Gastrocnemius medialis (tissue), 4 donors: ENCODE results near the gene NOX5. TPM values are rescaled to one million over a fixed set of nuclear protein-coding genes. Genes with fewer than 3 reads are reported as not detected.
"Not testable (repeated sequence)": the region's sequence is repeated elsewhere in the genome, so short reads cannot be mapped to it uniquely, and the experiment has no call there.

Experiments
- ATAC-seq, 2 donors: fragments of 150-250 bp; one replicate each; pipeline ENCODE4 v1.9.1; 2016
- DNase-seq, 2 donors: peaks; one replicate each; pipeline ENCODE4 v3.0.0-alpha.2; 2019
- H3K27ac ChIP-seq, 4 donors: fragments of 200-600 bp; sonication (generic); 1 replicate in 1 of 4; 2 replicates in 3 of 4; pipeline ENCODE4 v1.5.1; 2016 to 2018; ENCODE audit warnings: mild to moderate bottlenecking in 2 of 4, moderate library complexity in 1 of 4
- H3K27me3 ChIP-seq, 3 donors: fragments of 200-600 bp; sonication (generic) in 2 of 3; 1 replicate in 1 of 3; 2 replicates in 2 of 3; pipeline versions ENCODE4 v1.5.1 to v1.6.0; 2016 to 2019; ENCODE audit warnings: mild to moderate bottlenecking in 1 of 3, moderate library complexity in 1 of 3
- H3K36me3 ChIP-seq, 2 donors: fragments of 200-600 bp; sonication (generic) in 1 of 2; one replicate each; pipeline ENCODE4 v1.5.1; 2017 to 2018
- H3K4me1 ChIP-seq, 2 donors: fragments of 200-600 bp; sonication (generic) in 1 of 2; one replicate each; pipeline ENCODE4 v1.5.1; 2016 to 2017; ENCODE audit warnings: mild to moderate bottlenecking in 2 of 2
- H3K4me3 ChIP-seq, 4 donors: fragments of 200-600 bp; sonication (generic) in 3 of 4; 1 replicate in 1 of 4; 2 replicates in 3 of 4; pipeline ENCODE4 v1.5.1; 2016 to 2019; ENCODE audit warnings: mild to moderate bottlenecking in 2 of 4
- H3K9me3 ChIP-seq, 3 donors: fragments of 200-600 bp; sonication (generic) in 2 of 3; 1 replicate in 1 of 3; 2 replicates in 2 of 3; pipeline ENCODE4 v1.5.1; 2016 to 2019
- CTCF ChIP-seq, 5 experiments: fragments of 450-650 bp in 3 of 5; fragments of 200-600 bp in 2 of 5; sonication (generic) in 2 of 5; IDR thresholded peaks in 4 of 5; conservative IDR thresholded peaks in 1 of 5; 1 replicate in 4 of 5; 2 replicates in 1 of 5; pipeline ENCODE4 v1.5.1; 2016 to 2019; ENCODE audit warnings: antibody characterized with exemption in 5 of 5, mild to moderate bottlenecking in 3 of 5, moderate library complexity in 3 of 5
- POLR2A ChIP-seq, 2 donors: fragments of 450-650 bp; IDR thresholded peaks; one replicate each; pipeline ENCODE4 v1.6.1; 2017; ENCODE audit warnings: antibody characterized with exemption in 2 of 2, mild to moderate bottlenecking in 2 of 2, moderate library complexity in 2 of 2
- in situ Hi-C, 4 donors: fragments of 200-750 bp; cut with MboI; loops; one replicate each; pipeline versions ENCODE4 v1.15.0 to v1.8.0; 2017; ENCODE audit warnings: low sequenced_read_pairs in 4 of 4
- intact Hi-C: fragments of 100-400 bp; cut with DNase I; formaldehyde crosslinking; loops from one replicate; pipeline ENCODE4 v1.15.1; 2023; ENCODE audit warnings: low total_unique reads
- total RNA-seq, 4 donors: library from RNA; depleted of rRNA; stranded (reverse); fragments of >200 nt; gene quantifications; one replicate each; pipeline versions ENCODE4 v1.1.0 to v1.2.3, GENCODE V29; 2016

NOX5 gene
- total RNA-seq, 4 donors from 2014 or later, result not detected

GRCh38 chr15:68972201-68973065, 42.1 kb upstream of the NOX5 start:
- DNase-seq, result no peak
- ATAC-seq, result no peak
- H3K9me3 ChIP-seq, result peaks cover 0 to 20% (median 0%) of the 10 kb centered on the region in 3 donors
- no peak overlapping the region for H3K27ac ChIP-seq
- TF ChIP-seq CTCF (IDR thresholded peaks at IDR 0.05 in 4 of 5, conservative IDR thresholded peaks at IDR 0.05 in 1 of 5) (no peak), POLR2A (IDR thresholded peaks at IDR 0.05) (no peak)
- H3K4me3 ChIP-seq, result no peak overlapping the region
- H3K27me3 ChIP-seq, result peaks cover 0 to 4% (median 0%) of the 10 kb centered on the region in 3 donors
- in situ Hi-C loops (no loop called here), intact Hi-C loops (no loop called here)
- no peaks in the 10 kb centered on the region for H3K36me3 ChIP-seq
- no peaks in the 10 kb centered on the region for H3K4me1 ChIP-seq

GRCh38 chr15:68975651-68976160, 38.8 kb upstream of the NOX5 start:
- in situ Hi-C loops, H3K9me3 ChIP-seq, H3K4me1 ChIP-seq, H3K36me3 ChIP-seq, H3K27ac ChIP-seq, intact Hi-C loops, H3K4me3 ChIP-seq, ATAC-seq, DNase-seq, H3K27me3 ChIP-seq: not testable (repeated sequence)

- DNase-seq, intact Hi-C loops: not testable (repeated sequence)
These were observed 37.1 kb upstream of the NOX5 start for GRCh38 chr15:68977426-68977825.

GRCh38 chr15:68979006-68979405, 35.5 kb upstream of the NOX5 start:
- no peak overlapping the region for H3K27ac ChIP-seq
- DNase-seq (no peak), ATAC-seq (no peak)
- no peaks in the 10 kb centered on the region for H3K4me1 ChIP-seq
- in situ Hi-C loops (no loop called here), intact Hi-C loops (no loop called here)
- no peaks in the 10 kb centered on the region for H3K27me3 ChIP-seq
- no peaks in the 10 kb centered on the region for H3K9me3 ChIP-seq
- H3K36me3 ChIP-seq, result no peaks in the 10 kb centered on the region
- H3K4me3 ChIP-seq, result no peak overlapping the region
- TF ChIP-seq CTCF (IDR thresholded peaks at IDR 0.05 in 4 of 5, conservative IDR thresholded peaks at IDR 0.05 in 1 of 5) (no peak), POLR2A (IDR thresholded peaks at IDR 0.05) (no peak)

More at GRCh38 chr15:68977426-68977825, 37.1 kb upstream of the NOX5 start:
- H3K36me3 ChIP-seq, H3K4me1 ChIP-seq, H3K9me3 ChIP-seq, in situ Hi-C loops, H3K27me3 ChIP-seq, ATAC-seq, H3K4me3 ChIP-seq, H3K27ac ChIP-seq: not testable (repeated sequence)

GRCh38 chr15:68979816-68980215, 34.7 kb upstream of the NOX5 start:
- Histone ChIP-seq H3K4me1 (no peaks in the 10 kb centered on the region), H3K27ac (no peak overlapping the region), H3K9me3 (no peaks in the 10 kb centered on the region), H3K27me3 (no peaks in the 10 kb centered on the region), H3K36me3 (no peaks in the 10 kb centered on the region), H3K4me3 (no peak overlapping the region)
- ATAC-seq, result no peak
- in situ Hi-C loops (no loop called here), intact Hi-C loops (no loop called here)
- no peak for DNase-seq
- no peak for TF ChIP-seq CTCF (IDR thresholded peaks at IDR 0.05 in 4 of 5, conservative IDR thresholded peaks at IDR 0.05 in 1 of 5)
- TF ChIP-seq POLR2A (IDR thresholded peaks at IDR 0.05), result no peak
